Large intestine (tissue), 3 donors: Measurements from ENCODE around the gene FBXL13. TPM values are rescaled to one million over a fixed set of nuclear protein-coding genes. Genes with fewer than 3 reads are reported as not detected.
A peak's percentile ranks its signal among the peaks of the same experiment; 100 is the strongest.
"Not testable (repeated sequence)": the region's sequence is repeated elsewhere in the genome, so short reads cannot be mapped to it uniquely, and the experiment has no call there.

Source experiments
- DNase-seq, 2 donors: peaks; one replicate each; pipeline versions ENCODE4 v3.0.0 to v3.0.0-alpha.2; 2013
- H3K27ac ChIP-seq: one replicate; pipeline ENCODE4 v1.5.1; 2013; ENCODE audit warnings: low read length
- H3K27me3 ChIP-seq: 2 replicates; pipeline ENCODE4 v1.6.1; 2013; ENCODE audit warnings: low read length; ENCODE audit not compliant: control insufficient read depth, insufficient read depth
- H3K36me3 ChIP-seq: 2 replicates; pipeline ENCODE4 v1.6.1; 2013; ENCODE audit warnings: low read length; ENCODE audit not compliant: control insufficient read depth, insufficient read depth
- H3K4me1 ChIP-seq: one replicate; pipeline ENCODE4 v1.6.1; 2013; ENCODE audit warnings: low read length; ENCODE audit not compliant: control insufficient read depth, insufficient read depth
- H3K4me3 ChIP-seq: one replicate; pipeline ENCODE4 v1.5.1; 2013; ENCODE audit warnings: low read length
- H3K9me3 ChIP-seq: one replicate; pipeline ENCODE4 v1.6.1; 2013; ENCODE audit warnings: mild to moderate bottlenecking, low read depth, low read length, moderate library complexity; ENCODE audit not compliant: control insufficient read depth
- WGBS: methylation state at CpG from one replicate; pipeline ENCODE4 v1.1.5; 2013; ENCODE audit warnings: low lambda C conversion rate; ENCODE audit not compliant: insufficient coverage; 5-methylcytosine and 5-hydroxymethylcytosine counted together
- polyA plus RNA-seq: library from polyadenylated mRNA; unstranded; fragments of 120-200 nt; gene quantifications from one replicate; pipeline ENCODE4 v1.2.1, GENCODE V29; 2013

The FBXL13 gene
- polyA plus RNA-seq, 1 donor, result 0.70 TPM

DNA sequence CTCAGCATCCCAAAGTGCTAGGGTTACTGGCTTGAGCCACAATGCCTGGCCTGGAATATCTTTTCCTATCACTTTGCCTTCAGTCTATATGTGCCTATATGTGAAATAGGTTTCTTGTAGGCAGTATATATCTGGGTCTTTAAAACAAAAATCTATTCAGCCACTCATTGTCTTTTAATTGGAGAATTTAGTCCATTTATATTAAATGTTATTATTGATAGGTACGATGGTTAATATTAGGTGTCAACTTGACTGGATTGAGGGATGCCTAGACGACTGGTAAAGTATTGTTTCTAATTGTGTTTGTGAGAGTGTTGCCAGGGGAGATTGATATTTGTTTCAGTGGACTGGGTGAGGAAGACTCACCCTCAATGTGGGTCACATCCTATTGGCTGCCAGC, 73.4 kb downstream of the FBXL13 start:
- peaks cover 4% of the 10 kb centered on the region for H3K9me3 ChIP-seq
- no peaks in the 10 kb centered on the region for H3K27me3 ChIP-seq
- H3K27ac ChIP-seq, result no peak overlapping the region
- WGBS, result no CpG with 5 or more reads among the region's 2 CpGs
- no peak overlapping the region for H3K4me3 ChIP-seq
- H3K36me3 ChIP-seq, result no peaks in the 10 kb centered on the region
- no peaks in the 10 kb centered on the region for H3K4me1 ChIP-seq
- no peak for DNase-seq

- no peaks in the 10 kb centered on the region for H3K27me3 ChIP-seq
- no peak overlapping the region for H3K4me3 ChIP-seq
- H3K36me3 ChIP-seq, result no peaks in the 10 kb centered on the region
- no peak overlapping the region for H3K27ac ChIP-seq
- H3K9me3 ChIP-seq, result no peaks in the 10 kb centered on the region
- no peak for DNase-seq
- H3K4me1 ChIP-seq, result peaks cover 2% of the 10 kb centered on the region
- WGBS, result 100% methylated on average over 5 of the region's 5 CpGs
These were observed 77.6 kb downstream of the FBXL13 start for GRCh38 chr7:102996957-102997356.

DNA sequence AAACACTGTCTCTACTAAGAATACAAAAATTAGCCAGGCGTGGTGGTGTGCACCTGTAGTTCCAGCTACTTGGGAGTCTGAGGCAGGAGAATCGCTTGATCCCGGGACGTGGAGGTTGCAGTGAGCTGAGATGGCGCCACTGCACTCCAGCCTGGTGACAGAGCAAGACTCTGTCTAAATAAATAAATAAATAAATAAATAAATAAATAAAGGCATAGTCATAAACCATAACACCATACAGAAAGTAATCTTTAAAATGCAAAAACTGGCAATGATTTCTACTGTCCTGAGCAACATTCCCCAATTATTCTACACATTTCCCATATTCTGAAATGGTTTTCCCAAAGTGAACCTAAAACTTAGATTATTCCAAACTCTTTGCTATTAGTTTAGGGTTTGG, 79.0 kb downstream of the FBXL13 start:
- H3K27ac ChIP-seq, H3K36me3 ChIP-seq, H3K4me1 ChIP-seq, H3K4me3 ChIP-seq, H3K27me3 ChIP-seq, H3K9me3 ChIP-seq, DNase-seq: not testable (repeated sequence)
- no CpG with 5 or more reads among the region's 5 CpGs for WGBS

DNA sequence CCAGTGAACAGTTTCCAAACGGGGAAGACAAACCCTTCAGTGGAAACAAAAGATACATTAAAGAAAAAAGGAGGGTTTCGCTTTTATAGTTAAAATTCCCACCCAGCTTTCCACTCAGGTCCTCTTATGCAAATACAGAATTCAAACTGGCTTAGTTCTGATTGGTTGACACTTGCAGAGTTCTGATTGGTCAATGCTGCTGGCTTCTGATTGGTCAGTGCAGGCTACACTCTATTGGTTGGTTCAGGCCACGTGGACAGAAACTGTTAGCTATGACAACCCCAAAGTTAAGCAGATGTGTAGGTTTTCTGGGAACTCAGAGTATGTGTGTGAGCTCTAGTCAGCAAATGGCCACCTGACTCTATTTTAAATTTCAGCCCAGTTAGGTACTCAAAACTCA, 80.0 kb downstream of the FBXL13 start:
- Histone ChIP-seq H3K27ac (no peak overlapping the region), H3K4me3 (no peak overlapping the region), H3K36me3 (no peaks in the 10 kb centered on the region), H3K27me3 (no peaks in the 10 kb centered on the region), H3K4me1 (peaks cover 2% of the 10 kb centered on the region), H3K9me3 (no peaks in the 10 kb centered on the region)
- DNase-seq, result no peak
- WGBS, result 100% methylated on average over 1 of the region's 3 CpGs

GRCh38 chr7:102993718-102994029, 80.9 kb downstream of the FBXL13 start:
- Histone ChIP-seq H3K4me3 (no peak overlapping the region), H3K27ac (no peak overlapping the region)
- no CpG with 5 or more reads among the region's 1 CpG for WGBS

DNA sequence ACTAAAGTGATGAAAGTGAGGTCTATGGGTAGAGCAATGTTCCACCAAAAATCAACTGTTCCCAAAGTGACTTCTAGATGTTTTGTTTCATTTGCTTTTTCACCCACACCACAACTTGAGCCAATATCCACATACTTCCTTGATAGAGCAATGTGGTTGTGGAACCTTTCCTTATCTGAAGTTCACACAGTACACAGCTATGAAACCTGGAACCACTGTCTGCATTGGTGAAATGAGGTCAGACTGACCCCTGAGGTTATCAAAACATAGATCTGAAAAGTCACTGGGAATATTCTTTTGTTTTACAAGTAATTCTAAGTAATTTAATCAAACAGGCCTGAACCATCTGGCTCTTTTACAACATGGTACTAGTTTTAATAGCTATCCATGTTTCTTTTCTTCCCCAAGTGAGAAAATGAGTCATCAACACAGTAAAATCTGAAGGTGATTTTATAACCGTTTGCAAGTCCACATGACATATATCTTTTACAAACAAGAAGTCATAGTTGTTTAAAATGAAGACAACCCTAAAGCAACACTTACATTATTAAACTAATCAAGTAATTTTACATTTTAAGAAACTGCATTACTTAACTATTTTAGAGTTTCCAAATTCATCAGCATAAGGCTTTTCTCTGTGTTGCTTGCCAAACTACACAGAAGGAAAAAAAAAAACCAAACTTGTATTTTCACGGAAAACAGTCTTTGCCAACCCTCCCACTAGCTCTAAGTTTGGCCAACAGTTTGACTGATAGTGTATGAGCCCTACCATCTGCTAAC, 81.5 kb downstream of the FBXL13 start:
- no CpG with 5 or more reads among the region's 2 CpGs for WGBS
- H3K36me3 ChIP-seq, result no peaks in the 10 kb centered on the region
- H3K9me3 ChIP-seq, result no peaks in the 10 kb centered on the region
- H3K27ac ChIP-seq, result peak overlapping the region; percentile 21
- H3K4me3 ChIP-seq, result no peak overlapping the region
- peak; percentile 4 to 21 for DNase-seq
- H3K4me1 ChIP-seq, result peaks cover 2% of the 10 kb centered on the region
- H3K27me3 ChIP-seq, result no peaks in the 10 kb centered on the region

More at GRCh38 chr7:102993718-102994029, 80.9 kb downstream of the FBXL13 start:
- H3K9me3 ChIP-seq, result no peaks in the 10 kb centered on the region
- no peaks in the 10 kb centered on the region for H3K27me3 ChIP-seq
- peaks cover 2% of the 10 kb centered on the region for H3K4me1 ChIP-seq
- H3K36me3 ChIP-seq, result no peaks in the 10 kb centered on the region
- no peak for DNase-seq

DNA sequence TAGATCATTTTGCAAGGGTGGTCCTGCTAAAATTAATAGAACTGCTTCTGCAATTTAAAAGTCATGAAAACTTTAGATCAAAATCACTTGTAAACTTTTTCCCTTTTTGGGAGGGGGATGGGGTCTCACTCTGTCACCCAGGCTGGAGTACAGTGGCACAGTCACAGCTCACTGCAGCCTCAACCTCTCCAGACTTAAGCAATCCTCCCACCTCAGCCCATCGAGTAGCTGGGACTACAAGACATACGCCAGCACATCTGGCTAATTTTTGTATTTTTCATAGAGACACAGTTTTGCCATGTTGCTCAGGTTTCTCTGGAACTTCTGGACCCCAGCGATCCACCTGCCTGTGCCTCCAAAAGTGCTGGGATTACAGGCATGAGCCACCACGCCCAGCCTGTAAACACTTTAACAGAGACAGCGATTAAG, 82.1 kb downstream of the FBXL13 start:
- Histone ChIP-seq H3K27me3 (no peaks in the 10 kb centered on the region), H3K27ac (peak overlapping the region; percentile 21), H3K4me1 (peaks cover 2% of the 10 kb centered on the region), H3K4me3 (no peak overlapping the region), H3K9me3 (no peaks in the 10 kb centered on the region), H3K36me3 (no peaks in the 10 kb centered on the region)
- no peak for DNase-seq
- WGBS, result no CpG with 5 or more reads among the region's 5 CpGs

DNA sequence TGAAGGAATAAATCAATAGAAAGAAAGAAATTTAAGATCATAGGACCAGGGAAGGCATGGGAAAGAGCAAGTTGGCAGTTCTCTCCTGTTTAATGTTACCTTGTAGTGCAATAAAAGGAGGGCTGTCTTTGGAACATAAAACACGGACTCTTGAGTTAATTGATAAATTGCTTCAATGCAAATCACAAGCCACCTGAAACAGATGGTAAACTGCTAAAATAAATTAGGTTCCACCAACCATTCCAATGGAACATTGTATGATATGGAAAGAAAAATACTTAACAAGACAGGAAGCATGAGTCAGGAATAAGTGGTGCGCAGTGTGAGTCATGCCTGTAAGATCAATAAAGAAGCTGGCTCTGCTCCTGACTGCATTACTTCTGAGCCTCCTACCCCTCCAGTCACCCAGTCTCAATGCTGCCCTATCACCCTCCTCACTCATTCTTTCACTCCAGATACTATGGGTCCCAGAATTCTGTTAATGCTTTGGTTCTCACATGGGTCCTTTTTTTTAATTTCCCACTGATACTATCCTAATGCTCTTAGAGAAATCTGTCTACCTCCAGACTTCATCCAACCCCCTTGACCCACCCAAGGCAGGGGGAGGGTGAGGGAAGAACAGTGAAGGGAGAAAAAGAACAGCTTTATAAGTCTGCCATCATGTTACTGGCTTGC, 82.9 kb downstream of the FBXL13 start:
- H3K27me3 ChIP-seq, result no peaks in the 10 kb centered on the region
- H3K36me3 ChIP-seq, result no peaks in the 10 kb centered on the region
- peaks cover 2% of the 10 kb centered on the region for H3K4me1 ChIP-seq
- H3K4me3 ChIP-seq, result no peak overlapping the region
- no peak for DNase-seq
- no CpG with 5 or more reads among the region's 2 CpGs for WGBS
- no peak overlapping the region for H3K27ac ChIP-seq
- H3K9me3 ChIP-seq, result no peaks in the 10 kb centered on the region

GRCh38 chr7:102991077-102991539, 83.5 kb downstream of the FBXL13 start:
- Histone ChIP-seq H3K9me3 (no peaks in the 10 kb centered on the region), H3K27me3 (no peaks in the 10 kb centered on the region), H3K27ac (no peak overlapping the region), H3K4me3 (no peak overlapping the region), H3K36me3 (no peaks in the 10 kb centered on the region), H3K4me1 (peaks cover 2% of the 10 kb centered on the region)
- DNase-seq, result no peak

DNA sequence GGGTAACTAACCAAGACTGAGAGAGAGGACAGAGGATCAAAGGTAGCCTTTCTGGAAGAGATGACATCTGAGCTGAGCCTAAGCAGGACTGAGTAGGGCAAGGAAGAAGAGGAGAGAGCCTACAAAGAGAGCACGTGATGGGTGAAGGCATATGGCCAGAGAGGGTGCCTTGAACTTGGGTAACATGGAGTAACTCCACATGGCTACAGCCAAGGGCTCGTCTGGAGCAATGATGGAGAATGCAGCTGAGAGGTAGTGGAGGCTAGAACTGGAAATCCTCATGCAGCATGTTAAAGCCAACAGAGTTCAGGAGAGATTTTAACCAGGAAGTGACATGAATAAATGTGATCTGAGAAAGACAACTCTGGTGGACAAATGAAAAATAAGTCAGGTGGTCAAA, 84.0 kb downstream of the FBXL13 start:
- Histone ChIP-seq H3K4me3 (no peak overlapping the region), H3K36me3 (no peaks in the 10 kb centered on the region), H3K27me3 (no peaks in the 10 kb centered on the region), H3K4me1 (peaks cover 2% of the 10 kb centered on the region), H3K9me3 (no peaks in the 10 kb centered on the region), H3K27ac (no peak overlapping the region)
- DNase-seq, result no peak
- WGBS, result 80% methylated on average over 1 of the region's 2 CpGs
